Activated naive CD4-positive, alpha-beta T cell treated with anti-CD3 and anti-CD28 coated beads, Interleukin-2, amount 50 U/mL, for 16 hours (primary cell): ENCODE measurements around the gene PDE2A.

Experiments used
- DNase-seq: peaks from one replicate; pipeline ENCODE4 v3.0.0-alpha.2; 2020

PDE2A gene

DNA sequence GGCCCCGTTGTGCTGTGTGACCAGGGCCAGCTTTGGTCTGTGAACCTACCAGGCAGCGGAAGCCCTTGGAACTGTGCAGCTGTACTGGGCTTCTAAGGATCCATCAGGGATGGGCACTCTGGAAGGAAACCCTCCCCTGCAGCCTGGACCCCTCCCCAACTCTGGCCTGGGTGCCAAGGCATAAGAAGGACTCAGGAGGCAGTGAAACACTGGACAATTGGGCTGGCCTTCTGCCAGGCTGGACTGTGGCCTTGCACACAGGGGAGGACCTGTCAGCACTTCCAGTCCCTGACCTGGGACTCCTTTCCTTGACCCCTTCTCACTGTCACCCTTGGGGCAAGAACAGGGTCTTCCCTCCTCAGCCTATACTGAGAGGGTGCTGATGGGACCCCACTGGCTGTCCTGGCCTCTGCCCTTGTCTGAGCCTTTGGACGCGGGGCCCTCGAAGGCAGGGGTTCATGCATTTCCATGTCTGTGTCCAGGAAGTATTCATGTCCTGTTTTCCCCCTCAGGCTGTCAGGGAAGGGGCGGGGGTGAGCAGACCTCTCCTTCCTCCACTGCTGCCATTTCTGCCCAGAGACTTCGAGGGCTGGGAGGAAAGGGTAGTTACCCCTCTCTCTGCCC, 39.6 kb downstream of the PDE2A start:
- DNase-seq: no peak

DNA sequence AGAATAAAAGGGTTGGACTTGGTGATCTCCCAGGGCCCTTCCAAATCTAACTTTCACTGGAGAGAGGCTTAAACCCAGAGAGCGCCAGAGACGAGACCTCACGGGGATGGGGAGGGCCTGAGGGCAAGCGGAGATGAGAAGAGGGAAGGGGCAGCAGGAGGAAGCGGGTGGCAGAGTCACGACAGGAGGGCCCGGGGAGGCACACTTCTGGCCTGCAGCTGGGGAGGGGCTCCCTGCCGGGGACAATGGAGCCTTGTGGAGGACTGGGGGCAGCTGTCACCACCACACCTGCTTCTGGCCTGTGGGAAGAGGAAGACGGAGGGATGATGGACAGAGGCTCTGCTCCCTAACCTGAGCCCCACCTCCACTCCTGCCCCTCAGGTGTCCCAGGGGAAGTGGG, 40.2 kb downstream of the PDE2A start:
- DNase-seq: no peak

DNA sequence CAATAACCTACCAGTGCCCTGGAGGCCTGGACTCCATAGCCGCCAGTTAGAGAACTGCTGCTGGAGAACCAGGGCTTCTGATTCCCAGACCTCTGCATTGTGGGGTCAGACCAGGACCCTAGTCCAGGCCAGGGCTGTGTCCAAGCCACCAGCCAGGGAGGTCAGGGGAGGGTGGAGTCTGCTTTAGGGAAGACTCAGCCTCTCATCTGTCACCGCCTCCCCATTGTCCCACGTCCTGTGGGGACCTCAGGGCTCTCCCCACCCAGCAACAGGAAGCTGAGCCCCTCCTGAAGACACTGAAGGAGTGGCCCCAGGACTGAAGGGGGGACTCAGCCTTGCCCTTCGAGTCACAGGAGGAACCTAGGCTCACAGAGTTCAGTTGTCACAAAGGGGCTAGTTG, 41.2 kb downstream of the PDE2A start:
- DNase-seq: no peak

DNA sequence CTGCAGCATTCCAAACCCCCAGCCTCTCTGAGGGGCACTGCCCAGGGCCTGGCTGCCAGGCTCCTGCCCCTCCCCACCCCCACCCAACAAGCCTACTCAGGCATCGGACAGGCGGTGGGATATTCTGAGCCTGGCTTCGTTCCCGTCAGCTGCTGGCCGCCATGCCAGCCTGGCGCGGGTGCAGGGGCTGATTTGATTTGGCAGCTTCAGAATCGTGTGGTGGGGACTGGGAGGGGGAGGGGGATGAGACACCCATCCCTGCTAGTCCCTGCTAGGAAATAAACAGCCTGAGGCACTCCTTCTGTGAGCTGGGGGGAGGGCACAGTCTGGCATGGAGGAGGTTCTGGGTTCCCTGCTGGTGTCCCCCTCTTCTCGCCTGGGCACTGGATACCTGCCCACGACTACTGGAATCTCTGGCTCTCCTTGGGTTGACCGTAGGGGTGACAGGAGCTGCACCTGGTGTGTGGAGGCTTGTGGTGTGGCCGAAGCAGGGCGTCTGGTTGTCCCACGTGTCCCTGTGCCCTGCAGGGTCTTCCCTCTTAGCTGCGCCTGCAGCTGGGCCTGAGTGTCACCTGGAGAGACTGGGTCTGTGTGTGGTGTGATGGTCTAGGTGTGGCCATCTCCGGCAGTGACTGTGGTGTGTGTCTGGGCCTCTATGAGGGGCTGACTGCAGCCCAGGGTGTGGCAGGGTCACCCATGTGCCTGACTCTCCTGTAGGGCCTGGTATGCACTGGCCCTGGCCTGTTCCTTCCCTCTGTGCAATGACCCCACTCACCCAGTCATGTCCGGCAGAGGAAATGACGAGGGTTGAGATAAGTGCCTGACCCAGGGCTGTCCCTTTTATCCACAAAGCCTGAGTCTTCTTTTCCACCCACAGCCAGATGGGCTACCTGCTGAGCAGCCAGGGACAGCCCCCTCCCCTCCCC, 42.2 kb downstream of the PDE2A start:
- DNase-seq: no peak

DNA sequence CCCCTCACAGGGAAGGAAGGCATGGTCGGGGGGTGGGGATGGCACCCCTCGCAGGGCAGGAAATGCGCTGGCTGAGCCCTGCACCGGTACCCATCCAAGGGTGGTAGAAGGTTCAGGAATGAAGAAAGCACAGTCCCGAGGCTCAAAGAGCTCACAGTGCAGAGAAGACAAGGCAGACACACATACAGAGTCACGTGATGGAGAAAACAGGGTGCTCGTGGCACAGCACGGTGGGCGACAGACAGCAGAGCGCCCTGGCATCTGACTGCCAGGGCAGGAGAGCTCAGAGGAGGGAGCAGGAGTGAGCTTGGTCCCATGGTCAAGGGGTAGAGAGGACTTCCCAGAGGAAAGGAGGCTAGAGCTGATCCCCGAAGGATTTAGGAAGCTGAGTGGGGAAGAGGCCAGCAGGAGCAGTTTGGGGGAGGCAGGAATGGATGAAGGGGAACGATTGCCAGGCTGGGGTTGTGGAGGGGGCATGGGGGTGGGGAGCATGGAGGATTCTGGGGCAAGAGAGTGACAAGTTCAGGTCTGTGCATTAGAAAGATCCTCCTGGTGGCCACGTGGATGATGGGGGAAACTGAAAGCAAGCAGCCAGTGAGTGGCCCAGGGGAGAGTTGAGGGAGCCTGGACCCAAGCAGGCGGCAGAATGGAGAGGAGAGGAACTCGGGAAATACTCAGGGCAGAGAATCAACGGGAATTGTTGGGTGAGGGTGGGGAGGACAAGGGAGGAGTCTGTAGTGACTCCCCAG, 43.9 kb downstream of the PDE2A start:
- DNase-seq: no peak

DNA sequence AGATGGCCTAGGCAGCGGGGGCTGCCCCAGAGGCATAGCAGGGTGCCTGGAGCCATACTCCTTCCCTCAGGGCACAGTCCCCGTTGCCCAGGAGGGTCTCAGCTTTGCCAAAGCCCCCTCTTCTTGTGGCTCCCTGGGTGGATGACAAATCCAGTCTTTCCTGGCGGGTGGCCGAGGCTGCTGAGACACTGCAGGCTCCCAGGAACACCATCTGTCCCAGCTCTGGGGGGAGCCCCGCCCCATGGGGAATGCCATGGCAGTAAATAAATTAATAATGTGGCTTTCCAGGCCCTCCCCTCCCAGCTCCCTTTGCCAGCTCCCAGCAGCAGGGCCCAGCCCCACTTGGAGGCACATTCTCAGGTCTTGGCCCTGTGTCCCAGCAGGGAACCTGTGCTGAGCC, 45.0 kb downstream of the PDE2A start:
- no peak for DNase-seq

DNA sequence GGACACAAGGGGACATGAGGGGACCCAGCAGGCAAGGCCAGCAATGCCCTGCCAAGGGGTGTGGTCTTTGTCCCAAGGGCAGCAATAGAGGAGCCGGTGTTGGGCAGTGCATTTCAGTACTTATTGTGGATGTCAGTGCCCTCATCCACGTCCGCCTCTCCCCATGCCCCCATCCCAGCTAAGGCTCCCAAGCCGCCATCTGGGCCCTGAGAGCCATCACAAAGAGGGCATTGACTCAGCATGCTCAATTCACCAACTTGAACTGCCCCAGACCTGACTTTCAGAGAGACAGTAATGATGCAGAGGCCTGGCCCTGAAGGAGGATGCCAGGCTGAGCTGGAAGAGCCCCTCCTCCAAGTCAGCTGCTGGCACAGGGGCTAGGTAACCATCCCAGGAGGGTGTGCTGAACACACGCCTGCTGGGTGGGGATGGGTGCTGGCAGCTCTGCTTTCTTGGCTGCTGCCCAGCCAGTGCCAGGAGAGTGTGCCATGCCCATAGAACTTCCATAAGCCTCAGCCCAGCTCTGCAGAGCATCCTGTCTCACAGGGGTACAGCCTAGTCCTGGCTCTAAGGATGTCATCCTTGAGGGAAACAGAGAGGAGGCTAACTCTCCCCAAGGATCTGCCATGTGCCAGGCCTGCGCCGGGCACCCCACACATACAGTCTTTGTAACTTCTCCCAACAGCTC, 46.5 kb downstream of the PDE2A start:
- no peak for DNase-seq

DNA sequence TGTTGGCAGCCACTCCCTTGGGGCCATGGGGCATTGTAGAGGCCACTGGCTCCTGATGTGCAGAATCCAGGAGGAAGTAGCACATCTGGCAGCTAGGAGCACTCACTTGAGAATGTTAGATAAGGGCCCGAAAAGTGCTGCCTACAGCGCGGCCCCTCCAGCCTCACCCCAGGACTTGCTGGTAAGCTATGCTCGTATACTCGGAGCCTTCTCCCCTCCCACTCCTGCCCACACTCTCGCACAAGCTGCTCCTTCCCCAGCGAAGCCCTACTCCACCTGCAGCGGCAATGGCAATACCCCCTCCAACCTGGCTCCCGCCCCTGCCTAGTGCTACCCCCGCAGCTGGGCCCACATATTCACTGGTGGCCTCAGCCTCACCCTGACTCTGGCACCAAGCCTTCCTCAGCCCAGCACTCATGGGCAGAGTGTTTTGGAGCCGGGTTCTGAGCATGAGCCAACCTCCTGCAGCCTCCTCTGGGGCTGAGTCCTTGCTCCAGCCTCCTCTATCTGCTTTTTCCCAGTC, 47.7 kb downstream of the PDE2A start:
- no peak for DNase-seq

DNA sequence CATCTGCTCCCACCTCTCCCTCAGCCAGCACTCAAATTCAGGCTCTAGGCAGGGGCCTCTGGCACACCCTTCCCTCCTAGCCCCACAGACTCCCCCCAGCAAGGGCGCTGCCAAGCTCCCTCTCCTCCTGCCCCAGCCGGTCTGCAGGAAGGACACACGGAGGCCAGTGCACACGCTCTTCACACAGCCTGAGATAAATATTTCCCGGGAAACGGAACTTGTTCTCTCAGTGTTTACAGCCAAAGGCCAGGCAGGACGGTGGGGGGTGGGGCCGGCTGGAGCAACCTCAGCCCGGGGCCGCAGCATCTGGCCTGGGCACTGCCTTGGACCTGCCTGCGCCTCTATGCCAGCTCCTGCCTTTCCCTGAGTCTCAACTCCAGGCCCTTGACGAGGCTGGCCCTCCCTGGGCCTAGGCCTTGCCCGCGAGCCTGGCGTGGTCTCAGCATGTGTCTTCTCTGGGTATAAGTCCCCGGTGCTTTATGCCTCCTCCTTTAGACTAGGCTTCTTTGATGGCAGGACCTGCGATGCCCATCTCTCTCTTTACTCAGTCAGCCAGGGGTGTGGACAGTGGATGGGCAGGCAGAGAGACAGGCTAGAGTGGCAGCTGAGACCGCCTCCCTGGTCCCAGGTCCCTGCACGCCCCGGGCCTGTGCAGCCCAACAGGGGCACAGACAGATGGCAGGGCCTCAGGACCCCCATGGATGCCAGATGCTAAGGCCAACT, 48.4 kb downstream of the PDE2A start:
- no peak for DNase-seq

DNA sequence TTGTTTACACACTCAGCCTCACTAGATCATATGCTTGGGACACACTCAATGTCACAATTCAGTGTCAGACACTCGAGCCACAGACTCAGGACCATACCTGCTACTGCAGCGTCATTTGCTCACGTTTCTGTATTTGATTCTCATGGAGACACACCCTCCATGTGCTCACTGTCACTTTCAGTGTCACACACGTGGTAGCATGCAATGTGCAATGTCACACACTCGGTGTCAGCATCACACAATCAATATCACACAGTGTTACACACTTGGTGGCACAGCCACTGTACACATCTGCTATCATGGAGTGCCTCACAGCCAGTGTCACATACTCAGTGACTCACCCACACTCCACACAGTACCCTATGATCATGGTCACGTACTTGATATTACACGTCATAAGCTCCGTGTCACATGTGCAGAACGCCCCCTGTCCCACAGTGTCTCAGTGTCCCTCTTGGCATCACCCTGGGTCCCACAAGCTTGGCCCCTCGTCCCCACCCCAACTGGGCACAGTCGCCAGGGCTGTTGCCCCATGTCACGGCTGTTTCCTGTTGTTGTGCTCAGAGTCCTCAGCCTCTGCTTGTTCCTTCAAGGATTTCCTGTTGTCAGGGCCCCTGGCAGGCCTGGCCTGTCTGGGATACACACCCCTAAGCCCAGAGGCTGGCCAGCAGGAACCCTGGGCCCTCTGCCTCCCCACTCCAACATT, 49.6 kb downstream of the PDE2A start:
- no peak for DNase-seq

DNA sequence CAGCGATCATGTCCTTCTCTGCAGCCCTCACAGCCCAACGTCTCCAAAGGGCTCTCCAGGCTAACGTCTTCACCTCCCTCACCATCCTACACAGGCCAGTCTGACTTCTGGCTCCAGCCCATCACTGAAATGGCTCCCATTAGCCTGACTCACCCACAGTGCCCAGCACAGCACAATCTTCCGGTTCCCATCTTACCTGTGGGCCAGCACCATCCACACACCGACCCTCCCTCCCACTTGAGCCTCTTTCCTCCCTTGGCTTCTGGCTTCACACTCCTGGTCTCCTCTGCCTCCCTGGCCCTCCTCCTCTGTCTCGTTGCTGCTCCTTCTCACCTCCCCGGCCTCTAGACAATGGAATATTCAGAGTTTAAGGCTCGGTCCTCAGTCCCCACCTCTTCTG, 51.2 kb downstream of the PDE2A start:
- DNase-seq: no peak

DNA sequence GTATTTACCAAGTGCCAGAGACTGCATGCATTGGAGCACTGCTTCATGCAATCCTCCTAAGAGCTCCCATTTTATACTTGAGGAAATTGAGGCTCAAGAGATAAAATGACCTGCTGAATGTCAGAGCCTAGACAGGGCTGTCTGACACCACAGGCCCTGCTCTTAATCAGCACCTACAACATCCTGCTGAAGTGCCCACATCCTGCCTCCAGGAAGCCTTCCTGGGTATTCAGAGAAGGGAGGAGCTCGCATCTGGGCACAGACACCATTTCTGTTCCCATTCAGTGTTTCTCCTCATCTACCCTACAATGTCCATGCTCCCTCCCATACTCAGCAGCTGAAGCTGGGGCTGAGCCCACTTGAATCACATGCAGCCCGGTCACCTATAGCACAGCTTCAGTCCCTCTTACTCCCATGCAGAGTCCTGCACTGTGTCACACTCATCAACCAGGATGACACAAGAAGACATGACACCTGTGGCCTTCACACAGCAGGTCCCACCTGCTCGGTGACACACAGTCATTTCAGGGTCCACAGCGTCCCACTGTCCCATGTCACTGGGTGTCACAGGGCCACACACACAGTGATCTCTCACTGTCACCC, 53.1 kb downstream of the PDE2A start:
- DNase-seq: no peak

DNA sequence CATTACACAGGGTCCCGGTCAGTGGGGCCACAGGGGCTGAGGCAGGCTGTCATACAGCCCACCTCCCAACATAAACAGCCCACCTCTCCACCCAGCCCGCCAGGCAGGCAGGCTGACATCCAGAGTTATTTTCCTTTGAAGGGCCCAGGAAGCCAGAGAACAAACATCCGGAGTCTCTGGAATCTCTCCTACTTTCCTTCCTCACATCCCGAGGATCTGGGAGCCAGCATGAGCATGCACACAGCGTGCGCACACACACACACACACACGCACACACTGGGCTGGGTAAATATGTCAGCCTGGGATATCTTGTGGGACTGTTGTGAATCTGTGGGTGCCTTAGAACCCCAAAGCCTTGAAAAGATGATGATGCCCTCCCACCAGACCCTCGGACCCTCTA, 55.4 kb downstream of the PDE2A start:
- no peak for DNase-seq

DNA sequence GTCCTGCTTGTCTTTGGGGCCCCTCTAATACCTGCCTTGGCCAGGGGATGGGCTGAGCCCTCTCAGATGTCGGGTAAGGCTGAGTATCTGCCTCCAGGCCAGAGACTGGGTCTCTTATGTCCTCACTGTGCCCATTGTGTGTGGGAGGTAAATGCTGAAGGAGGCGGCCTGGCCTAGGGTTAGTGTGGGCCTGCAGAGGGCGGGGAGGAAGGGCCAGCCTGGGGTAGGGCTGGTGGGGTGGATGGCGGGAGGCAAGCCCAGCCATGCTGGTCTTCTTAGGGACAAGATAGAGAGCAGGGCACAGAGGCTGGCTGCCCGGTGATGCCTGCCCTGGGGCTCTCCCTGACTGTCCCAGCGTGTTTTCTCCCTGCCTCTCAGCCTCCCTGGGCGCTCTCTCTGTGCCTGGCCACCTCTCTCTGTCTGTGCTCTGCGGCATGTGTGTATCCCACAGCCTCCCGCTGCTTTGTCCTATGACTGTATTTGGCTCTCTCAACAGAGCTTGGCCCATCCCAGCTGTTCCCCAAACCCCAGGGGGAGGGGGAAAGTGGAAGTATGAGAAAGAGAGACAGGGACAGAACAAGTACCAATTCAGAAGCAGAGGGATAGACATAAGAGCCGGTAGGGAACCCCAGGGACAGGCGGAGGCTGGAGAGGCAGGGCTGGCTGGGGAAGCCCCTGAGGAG, 57.0 kb downstream of the PDE2A start:
- DNase-seq: no peak

DNA sequence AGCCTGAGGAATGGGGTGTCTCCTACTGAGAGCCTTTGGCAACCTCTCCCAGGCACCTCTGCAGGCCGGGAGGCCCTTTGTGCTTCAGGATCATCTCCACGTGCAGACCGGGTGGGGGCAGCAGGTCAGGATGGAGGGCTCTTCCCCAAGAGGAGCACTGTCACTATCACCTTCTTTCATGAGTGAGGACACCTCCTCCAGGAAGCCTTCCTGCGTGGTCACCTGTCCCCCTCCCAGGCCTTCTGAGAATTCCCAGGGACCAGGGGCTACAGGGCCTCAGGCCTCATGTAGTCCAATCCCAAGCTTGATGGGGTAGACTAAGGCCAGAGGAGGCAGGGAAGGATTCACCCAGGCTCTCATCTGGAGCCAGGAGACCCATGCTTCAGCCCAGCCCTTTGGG, 57.6 kb downstream of the PDE2A start:
- no peak for DNase-seq

DNA sequence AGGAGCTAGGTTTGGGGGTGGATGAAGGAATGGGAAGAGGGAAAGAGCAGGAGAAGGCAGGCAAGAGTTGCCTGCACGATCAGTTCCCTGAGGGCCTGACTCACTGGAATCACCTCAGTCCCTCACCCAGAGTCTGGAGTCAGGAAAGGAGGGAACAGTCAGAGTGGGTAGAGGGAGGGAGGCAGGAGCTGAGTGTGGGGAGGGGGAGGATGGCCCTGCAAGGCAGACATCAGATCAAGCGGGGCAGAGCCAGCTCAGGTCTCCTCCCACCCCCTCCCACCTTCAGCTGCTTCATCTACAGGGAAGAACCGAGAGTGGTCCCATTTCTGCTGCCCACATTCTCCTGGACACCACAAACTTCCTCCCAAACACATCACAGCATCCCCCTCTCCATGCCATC, 58.9 kb downstream of the PDE2A start:
- no peak for DNase-seq

DNA sequence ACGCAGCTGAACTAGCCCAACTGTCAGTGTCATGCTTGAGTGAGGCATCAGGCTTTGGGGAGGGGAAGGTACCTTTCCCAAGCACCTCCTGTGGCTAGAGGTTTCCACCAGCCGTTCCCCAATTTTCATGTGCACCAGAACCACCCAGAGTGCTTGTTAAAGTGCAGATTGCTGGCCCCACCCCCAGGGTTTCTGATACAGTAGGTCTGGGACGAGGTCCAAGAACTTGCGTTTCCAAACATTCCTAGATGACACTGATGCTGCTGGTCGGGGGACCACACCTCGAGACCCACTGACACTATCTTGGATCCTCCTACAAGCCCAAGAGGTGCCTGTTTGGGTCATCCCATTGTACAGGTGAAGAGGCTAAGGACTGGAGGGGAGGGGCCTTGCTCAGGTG, 59.8 kb downstream of the PDE2A start:
- DNase-seq: no peak

DNA sequence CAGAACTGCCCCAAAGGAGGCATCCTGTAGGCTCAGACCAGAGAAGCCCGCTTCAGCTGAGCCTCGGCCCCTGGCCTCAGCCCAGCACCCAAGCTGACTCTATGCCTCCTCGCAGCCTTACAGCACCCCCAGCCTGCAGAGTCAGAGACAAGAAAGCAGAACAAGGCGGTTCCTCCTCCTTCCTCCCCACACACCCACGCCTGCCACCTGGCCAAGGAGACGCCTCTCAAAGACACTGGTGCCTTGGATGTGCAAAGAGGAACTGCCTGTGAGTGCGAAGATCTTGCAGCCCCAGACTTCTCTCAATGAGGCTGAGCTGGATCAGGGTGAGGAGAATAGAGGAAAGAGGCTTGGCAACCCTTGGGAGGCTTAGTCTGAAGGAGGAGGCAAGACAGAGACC, 60.2 kb downstream of the PDE2A start:
- no peak for DNase-seq

DNA sequence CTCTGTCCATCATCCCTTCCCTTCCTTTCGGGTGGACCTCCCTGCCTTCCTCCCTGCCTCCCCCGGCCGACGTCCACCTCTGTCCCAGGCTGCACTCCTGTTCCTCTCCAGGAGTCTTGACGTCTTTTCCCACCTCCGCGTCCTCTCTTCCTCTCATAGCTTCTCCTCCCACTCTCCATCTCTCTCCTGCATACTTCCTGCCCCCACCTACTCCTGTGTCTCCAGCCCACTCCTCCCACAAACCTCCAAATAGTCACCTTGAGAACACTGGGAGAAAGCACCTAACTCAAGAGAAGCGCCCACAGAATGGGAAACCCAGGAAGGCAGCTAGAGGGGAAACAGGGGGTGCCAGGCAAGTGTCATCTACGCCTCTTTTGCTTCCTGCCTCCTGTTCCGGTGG, 60.8 kb downstream of the PDE2A start:
- DNase-seq: no peak

DNA sequence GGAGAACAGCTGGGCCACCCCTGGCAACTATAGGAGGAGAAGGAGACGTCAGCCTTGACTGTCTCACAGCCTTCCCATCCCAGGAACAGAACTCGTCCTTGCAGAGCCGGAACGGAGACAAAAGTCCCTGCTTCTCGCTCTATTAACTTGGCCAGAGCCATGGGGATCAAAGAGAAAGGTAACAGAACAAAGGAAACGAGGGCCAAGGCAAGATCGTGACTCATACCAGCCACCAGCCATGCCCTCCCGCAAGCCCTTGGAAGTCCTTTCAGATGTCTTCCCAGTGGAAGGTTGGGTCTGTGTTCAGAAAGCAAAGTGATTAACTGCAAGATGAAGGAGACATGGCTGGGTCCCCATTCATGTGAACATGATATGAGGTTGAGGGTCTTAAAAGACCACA, 64.7 kb downstream of the PDE2A start:
- no peak for DNase-seq

DNA sequence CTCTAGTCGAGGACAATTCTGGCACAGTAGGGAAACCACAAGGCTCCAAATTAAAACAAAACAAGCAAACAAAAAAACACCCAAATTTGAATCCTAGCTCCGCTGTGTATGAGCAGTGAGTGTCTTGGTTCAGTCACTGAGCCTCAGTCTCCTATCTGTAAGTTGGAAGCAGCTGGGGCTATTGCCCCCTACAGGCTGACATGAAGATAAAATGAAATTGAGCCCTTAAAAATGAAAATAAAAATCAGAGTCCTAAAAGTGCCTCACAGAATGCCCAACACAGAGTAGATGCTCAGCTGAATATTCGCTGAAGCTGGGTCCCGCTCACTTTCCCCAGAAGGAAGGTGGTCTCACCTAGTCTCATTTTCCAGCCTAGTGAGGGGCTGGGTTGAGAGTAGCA, 65.2 kb downstream of the PDE2A start:
- DNase-seq: no peak
